ENCODE results near the gene PEX6. TPM values are rescaled to one million over a fixed set of nuclear protein-coding genes. Genes with fewer than 3 reads are reported as not detected.

Gene PEX6
- total and polyA plus RNA-seq, 2 of the 13 experiments (the other 11 are each of a cell fraction or from before 2014, with no cell fraction given) = 5.1 to 6.7 TPM

DNA sequence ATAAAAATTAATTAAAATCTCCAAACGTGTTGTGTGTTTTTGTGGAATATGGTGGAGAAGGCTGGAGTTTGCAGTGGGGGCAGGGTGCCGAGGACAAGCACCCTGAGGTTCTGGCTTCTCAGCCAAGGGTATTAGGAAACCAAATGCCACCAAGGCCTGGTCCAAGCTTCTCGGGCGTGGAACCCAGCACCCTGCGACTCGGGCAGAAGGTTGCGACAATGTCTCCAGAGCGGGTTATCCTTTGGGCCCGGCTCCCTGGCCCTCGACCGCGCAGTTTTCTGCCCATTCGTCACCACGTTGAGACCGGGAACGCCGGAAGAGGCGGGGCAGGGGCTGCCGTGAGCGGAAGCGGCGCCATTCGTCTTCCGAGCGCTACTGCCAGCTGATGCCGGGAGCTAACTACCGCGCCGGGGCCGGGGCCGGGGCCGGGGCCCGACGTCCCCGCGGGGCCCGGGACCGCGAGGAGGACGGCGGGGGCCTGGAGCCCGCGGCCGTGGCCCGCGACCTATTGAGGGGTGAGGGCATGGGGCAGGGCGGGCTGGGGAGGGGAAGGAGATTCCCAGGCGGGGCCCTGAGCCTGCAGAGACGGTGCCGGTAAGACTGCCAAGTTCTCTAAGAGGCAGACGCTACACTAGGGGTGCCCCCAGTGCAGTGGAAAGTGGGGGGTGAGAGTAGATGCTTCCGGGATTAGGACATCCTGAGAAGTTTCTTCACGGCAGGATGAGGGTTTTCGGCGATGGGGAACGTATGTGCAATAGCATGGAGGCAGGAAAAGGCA lies 42.5 kb upstream of the PEX6 start, which contains the start of gene RRP36 (continued):
- TF ChIP-seq, protein P1, sequence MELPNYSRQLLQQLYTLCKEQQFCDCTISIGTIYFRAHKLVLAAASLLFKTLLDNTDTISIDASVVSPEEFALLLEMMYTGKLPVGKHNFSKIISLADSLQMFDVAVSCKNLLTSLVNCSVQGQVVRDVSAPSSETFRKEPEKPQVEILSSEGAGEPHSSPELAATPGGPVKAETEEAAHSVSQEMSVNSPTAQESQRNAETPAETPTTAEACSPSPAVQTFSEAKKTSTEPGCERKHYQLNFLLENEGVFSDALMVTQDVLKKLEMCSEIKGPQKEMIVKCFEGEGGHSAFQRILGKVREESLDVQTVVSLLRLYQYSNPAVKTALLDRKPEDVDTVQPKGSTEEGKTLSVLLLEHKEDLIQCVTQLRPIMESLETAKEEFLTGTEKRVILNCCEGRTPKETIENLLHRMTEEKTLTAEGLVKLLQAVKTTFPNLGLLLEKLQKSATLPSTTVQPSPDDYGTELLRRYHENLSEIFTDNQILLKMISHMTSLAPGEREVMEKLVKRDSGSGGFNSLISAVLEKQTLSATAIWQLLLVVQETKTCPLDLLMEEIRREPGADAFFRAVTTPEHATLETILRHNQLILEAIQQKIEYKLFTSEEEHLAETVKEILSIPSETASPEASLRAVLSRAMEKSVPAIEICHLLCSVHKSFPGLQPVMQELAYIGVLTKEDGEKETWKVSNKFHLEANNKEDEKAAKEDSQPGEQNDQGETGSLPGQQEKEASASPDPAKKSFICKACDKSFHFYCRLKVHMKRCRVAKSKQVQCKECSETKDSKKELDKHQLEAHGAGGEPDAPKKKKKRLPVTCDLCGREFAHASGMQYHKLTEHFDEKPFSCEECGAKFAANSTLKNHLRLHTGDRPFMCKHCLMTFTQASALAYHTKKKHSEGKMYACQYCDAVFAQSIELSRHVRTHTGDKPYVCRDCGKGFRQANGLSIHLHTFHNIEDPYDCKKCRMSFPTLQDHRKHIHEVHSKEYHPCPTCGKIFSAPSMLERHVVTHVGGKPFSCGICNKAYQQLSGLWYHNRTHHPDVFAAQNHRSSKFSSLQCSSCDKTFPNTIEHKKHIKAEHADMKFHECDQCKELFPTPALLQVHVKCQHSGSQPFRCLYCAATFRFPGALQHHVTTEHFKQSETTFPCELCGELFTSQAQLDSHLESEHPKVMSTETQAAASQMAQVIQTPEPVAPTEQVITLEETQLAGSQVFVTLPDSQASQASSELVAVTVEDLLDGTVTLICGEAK (IDR thresholded peaks at IDR 0.05) = no peak
- TF ChIP-seq, protein P1 (CRISPR knock-in tag; IDR thresholded peaks at IDR 0.05) = peak; percentile 75
- TF ChIP-seq CC2D1A (CRISPR knock-in tag; IDR thresholded peaks at IDR 0.05) (no peak), ATF7 (IDR thresholded peaks at IDR 0.05) (no peak), ATF7 (CRISPR knock-in tag; IDR thresholded peaks at IDR 0.05) (no peak), ZNF589 (CRISPR knock-in tag; conservative IDR thresholded peaks at IDR 0.05) (0 out of 2 replicates have a peak, but pooled peaks have one; percentile 49), ZNF713 (CRISPR knock-in tag; IDR thresholded peaks at IDR 0.05) (no peak)
- TF ChIP-seq, protein P2, sequence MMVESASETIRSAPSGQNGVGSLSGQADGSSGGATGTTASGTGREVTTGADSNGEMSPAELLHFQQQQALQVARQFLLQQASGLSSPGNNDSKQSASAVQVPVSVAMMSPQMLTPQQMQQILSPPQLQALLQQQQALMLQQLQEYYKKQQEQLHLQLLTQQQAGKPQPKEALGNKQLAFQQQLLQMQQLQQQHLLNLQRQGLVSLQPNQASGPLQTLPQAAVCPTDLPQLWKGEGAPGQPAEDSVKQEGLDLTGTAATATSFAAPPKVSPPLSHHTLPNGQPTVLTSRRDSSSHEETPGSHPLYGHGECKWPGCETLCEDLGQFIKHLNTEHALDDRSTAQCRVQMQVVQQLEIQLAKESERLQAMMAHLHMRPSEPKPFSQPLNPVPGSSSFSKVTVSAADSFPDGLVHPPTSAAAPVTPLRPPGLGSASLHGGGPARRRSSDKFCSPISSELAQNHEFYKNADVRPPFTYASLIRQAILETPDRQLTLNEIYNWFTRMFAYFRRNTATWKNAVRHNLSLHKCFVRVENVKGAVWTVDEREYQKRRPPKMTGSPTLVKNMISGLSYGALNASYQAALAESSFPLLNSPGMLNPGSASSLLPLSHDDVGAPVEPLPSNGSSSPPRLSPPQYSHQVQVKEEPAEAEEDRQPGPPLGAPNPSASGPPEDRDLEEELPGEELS (CRISPR knock-in tag; IDR thresholded peaks at IDR 0.05) = 0 out of 2 replicates have a peak, but pooled peaks have one; percentile 57
- TF ChIP-seq, protein P3, sequence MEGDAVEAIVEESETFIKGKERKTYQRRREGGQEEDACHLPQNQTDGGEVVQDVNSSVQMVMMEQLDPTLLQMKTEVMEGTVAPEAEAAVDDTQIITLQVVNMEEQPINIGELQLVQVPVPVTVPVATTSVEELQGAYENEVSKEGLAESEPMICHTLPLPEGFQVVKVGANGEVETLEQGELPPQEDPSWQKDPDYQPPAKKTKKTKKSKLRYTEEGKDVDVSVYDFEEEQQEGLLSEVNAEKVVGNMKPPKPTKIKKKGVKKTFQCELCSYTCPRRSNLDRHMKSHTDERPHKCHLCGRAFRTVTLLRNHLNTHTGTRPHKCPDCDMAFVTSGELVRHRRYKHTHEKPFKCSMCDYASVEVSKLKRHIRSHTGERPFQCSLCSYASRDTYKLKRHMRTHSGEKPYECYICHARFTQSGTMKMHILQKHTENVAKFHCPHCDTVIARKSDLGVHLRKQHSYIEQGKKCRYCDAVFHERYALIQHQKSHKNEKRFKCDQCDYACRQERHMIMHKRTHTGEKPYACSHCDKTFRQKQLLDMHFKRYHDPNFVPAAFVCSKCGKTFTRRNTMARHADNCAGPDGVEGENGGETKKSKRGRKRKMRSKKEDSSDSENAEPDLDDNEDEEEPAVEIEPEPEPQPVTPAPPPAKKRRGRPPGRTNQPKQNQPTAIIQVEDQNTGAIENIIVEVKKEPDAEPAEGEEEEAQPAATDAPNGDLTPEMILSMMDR (CRISPR knock-in tag; IDR thresholded peaks at IDR 0.05) = 0 out of 2 replicates have a peak, but pooled peaks have one; percentile 10
- TF ChIP-seq, protein P4, sequence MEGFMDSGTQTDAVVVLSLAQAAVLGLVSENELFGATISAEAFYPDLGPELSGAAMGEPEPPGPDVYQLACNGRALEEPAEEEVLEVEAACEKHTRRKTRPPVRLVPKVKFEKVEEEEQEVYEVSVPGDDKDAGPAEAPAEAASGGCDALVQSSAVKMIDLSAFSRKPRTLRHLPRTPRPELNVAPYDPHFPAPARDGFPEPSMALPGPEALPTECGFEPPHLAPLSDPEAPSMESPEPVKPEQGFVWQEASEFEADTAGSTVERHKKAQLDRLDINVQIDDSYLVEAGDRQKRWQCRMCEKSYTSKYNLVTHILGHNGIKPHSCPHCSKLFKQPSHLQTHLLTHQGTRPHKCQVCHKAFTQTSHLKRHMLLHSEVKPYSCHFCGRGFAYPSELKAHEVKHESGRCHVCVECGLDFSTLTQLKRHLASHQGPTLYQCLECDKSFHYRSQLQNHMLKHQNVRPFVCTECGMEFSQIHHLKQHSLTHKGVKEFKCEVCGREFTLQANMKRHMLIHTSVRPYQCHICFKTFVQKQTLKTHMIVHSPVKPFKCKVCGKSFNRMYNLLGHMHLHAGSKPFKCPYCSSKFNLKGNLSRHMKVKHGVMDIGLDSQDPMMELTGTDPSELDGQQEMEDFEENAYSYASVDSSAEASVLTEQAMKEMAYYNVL (CRISPR knock-in tag; IDR thresholded peaks at IDR 0.05; ENCODE audit: borderline replicate concordance) = 0 out of 2 replicates have a peak, but pooled peaks have one; percentile 39
- TF ChIP-seq, protein P5, sequence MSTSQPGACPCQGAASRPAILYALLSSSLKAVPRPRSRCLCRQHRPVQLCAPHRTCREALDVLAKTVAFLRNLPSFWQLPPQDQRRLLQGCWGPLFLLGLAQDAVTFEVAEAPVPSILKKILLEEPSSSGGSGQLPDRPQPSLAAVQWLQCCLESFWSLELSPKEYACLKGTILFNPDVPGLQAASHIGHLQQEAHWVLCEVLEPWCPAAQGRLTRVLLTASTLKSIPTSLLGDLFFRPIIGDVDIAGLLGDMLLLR (CRISPR knock-in tag; IDR thresholded peaks at IDR 0.05) = peak; percentile 46; the same call in 1 of the 2 replicates

All from HepG2 (cell line).